GM20431 (cell line): ENCODE data around the gene AQP7.

Experiments used
- in situ Hi-C: fragments of 300-500 bp; cut with MseI, MboI; formaldehyde crosslinking; loops from one replicate; pipeline ENCODE4 v1.15.0; 2020; ENCODE audit warnings: low sequenced_read_pairs; ENCODE audit not compliant: unreplicated experiment

Gene AQP7

GRCh38 chr9:33340186-33340585 is 62.2 kb downstream of the AQP7 start:
- in situ Hi-C loops: no loop called here
